Transverse colon (tissue), 3 donors: Measurements from ENCODE around the gene PRR18.

Experiments
- POLR2A ChIP-seq: fragments of 450-650 bp; IDR thresholded peaks from one replicate; pipeline ENCODE4 v1.6.1; 2016; ENCODE audit warnings: antibody characterized with exemption, mild to moderate bottlenecking, moderate library complexity
- POLR2AphosphoS5 ChIP-seq, 3 donors: sonication (generic); formaldehyde crosslinking; IDR thresholded peaks; one replicate each; pipeline ENCODE4 v1.6.1; 2016; ENCODE audit warnings: antibody characterized with exemption in 3 of 3

DNA sequence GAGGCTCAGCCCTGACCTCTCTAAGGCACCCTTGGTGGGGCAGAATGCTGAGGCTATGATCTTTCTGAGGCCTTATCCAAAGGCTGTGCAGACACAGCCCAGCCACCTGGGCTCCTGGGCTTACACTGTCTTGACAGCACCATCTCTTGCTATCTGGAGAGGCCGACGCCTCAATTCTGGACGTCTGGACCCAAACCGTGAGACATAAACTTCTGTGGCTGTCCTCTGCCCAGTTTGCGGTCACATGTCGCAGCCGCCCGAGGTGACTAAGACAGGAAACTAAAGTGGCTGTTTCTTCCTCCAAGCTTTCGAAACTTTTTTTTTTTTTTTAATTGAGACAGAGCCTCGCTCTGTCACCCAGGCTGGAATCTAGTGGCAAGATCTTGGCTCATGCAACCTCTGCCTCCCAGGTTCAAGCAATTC, 49.3 kb downstream of the PRR18 start:
- no peak for TF ChIP-seq POLR2A
- TF ChIP-seq POLR2AphosphoS5 (IDR thresholded peaks at IDR 0.05): no peak
